Measurements from ENCODE around the gene AP4B1.
"Not testable (repeated sequence)": the region's sequence is repeated elsewhere in the genome, so short reads cannot be mapped to it uniquely, and the experiment has no call there.

The AP4B1 gene

DNA sequence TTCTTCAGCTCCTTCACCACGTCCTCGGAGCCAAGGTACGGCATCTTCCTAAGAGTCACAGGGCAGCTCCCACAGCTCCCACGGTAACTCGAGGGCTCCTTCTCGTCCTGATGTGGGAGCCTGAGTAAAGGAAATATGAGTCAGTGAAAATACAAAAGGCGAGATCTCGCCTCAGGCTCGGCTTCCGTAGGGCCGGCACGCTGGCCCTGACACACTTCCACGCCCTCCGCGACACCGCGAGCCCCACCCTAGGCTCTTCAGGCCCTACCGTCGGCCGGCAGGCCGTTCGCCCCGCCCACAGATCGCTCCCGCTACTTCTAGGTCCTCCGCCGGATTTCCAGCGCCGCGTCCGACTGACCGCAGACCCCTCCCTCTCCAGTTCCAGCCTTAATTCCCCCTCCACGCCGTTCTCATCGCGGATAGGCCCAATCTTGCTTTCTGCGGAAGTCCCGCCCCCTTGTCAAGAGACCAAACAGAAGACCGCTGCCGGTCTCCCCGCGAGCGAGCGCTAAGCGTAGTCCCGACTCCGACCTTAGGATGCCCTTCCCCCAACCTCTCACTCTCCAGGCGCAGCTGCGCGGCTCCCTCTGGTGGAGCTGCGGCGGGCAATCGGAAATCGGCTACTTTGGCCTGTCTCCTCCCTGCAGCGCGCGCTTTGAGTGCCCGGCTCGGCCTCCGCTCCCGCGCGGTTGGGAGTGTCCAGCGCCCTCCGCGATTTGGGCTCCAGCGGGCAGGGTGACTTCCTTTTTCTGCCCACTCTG is at the start of gene AP4B1, which contains the start of gene DCLRE1B:
Gene AP4B1 (minus strand): TSS at position 126 of the 761 bp plus-strand sequence. CDS start 82 bp downstream, at position 44.
Gene DCLRE1B (plus strand): TSS at position 653 of the 761 bp plus-strand sequence. CDS start 261 bp downstream, outside the sequence.
- DNase-seq (ENCODE audit: low spot score): peak; percentile 98

DNA sequence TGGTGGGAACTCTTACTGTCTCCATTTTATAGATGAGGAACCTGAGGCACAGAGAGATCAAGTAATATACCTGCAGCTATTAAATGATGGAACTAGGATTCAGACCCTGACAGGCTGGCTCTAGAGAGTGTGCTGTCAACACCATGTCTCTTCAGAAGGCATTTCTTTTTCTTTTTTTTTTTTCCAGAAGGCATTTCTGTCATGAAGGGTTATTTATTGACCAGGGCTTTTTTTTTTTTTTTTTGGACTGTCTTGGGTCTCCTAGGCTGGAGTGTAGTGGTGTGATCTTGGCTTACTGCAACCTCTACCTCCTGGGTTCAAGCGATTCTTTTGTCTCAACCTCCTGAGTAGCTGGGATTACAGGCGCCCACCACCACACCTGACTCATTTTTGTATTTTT is 47.1 kb upstream of the AP4B1 start:
- DNase-seq (ENCODE audit: low spot score): no peak

DNA sequence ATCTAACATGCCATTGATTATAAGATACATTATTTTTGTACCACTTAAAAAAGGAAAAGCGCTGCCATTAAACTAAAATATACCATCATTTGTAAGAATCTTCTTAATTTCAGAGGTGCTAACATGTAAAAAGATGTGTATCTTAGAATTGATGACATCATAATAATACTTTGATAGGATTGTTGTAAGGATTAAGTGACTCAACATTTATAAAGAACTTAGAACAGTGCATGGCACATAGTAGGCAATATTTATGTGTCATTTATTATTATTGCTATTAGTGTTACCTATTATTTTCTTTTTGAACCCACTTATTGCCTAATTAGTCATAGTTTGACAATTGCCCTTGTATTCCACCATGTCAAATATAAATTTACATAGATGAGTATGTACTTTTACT is 46.3 kb upstream of the AP4B1 start:
- no peak for DNase-seq (ENCODE audit: low spot score)

DNA sequence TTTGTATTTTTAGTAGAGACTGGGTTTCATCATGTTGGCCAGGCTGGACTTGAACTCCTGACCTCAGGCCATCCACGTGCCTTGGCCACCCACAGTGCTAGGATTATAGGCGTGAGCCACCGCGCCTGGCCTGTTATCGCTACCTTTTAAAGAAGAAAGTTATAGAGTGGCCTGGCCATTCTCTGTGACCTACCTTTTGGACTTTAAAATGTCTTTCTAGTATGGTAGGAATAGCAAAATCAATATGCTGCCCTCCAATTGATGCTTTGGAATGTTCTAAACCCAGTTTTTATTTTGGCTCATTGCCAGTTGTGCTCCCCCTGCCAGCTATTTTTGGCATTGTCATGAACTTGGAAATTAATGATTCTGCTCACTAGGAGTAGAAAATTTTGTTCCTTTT is 44.4 kb upstream of the AP4B1 start:
- peak; percentile 18 for DNase-seq (ENCODE audit: low spot score)

DNA sequence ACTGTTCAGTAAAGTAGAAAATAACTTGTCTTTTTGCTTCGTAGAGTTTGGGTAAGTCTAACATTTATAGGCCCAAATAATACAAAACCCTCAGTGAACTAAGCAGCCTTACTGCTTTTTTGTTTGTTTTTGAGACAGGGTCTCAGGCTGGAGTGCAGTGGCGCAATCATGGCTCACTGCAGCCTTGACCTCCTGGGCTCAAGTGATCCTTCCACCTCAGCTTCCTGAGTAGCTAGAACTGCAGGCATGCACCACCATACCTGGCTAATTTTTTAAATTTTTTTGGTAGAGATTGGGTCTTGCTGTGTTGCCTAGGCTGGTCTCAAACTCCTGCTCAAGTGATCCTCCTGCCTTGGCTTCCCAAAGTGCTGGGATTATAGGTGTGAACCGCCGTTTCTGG is 43.6 kb upstream of the AP4B1 start:
- DNase-seq (ENCODE audit: low spot score): not testable (repeated sequence)

DNA sequence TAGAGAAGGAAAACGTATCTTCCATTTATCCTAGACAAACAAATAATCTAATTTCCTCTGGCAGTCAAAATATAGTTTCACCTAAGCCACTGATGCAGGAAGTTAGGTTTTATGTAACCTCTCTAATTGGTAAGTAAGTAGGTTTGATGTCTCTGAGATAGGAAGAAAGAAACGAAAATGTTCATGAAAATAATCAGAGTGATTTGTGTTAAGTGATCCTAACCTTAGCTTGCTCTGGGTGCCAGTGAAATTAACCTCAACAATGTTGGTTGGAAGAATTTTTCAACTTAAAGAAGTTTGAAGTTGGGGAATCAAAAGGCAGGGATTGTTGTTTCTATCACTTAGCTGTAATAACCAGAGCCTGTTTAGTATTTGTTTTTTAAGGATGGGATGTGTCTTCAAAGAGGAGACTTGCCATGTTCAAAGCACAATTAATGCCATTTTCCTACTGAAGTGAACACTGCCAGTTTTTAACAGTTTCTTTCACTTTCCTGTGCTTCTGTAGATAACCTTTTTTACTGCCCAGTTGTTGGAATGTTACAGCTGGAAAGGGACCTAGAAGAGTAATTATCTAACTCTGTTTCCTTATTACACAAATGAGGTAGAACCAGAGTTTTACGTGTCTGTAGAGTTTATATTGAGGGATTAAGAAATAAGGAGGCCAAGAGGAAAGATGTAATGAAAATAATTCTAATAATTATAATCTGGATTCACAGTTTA is 42.9 kb upstream of the AP4B1 start:
- DNase-seq (ENCODE audit: low spot score): no peak

DNA sequence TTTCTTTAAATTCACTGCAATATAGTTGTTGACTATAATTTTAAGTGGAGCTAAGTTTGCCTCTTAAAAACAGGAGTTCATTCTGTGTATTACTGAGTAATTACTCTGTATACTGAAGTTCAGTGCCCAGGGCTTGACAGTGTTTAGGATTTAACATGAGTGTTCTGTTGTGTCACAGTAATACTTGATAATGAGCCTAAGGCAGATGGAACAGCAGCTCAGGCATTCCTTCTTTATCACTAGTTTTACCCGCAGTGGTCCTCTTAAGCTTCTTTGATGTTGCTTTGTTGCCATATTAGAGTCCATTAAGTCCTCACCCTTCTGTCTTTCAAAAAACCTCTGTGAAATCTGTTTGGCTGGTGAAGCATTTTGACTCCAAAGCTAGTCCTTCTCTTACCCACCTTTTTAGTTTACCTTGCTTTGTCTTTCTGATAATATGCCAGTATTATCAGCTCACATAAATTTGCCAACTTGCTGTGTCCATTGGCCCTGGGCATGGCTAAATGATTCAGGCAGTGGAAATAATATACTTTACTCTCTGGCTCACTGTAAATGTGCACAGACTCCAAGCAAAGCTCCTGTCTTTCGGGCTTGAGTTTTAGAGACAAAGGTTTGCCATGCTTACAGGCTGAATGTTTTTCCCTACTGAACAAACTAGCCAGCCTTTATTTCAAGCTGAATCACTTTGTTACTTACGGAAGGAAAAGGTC is 42.2 kb upstream of the AP4B1 start:
- no peak for DNase-seq (ENCODE audit: low spot score)

DNA sequence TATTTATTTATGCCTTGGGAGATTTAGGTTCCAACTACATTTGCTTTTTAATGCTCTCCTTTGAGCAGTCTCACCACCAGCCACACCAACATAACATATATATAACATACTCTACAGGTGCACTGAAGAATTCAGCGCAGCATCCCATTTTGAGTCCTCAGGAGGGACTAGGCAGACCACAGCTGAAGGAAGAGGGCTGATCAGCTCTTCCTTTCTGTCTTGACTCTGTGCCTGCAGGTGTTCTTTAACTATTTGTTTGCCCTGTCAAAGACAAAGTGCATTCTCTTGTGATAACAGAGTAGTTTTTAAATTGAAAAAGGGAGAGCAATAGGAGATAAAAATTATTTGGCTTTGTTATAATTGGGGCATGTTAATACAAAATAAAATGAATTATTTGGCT is 41.5 kb upstream of the AP4B1 start:
- no peak for DNase-seq (ENCODE audit: low spot score)

DNA sequence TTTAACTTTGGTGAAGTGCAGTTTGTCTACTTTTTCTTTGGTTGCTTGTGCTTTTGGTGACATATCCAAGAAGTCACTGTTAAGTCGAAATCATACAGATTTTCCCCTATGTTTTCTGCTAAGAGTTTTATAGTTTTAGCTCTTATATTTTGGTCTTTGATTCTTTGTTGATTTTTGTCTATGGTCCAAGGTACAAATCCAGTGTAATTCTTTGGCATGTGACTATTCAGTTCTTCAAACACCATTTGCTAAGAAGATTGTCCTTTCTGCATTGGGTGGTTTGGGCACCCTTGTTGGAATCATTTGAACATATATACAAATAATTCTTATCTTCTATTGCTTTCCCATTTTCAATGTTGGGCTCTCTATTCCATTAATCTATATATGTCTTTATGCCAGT is 40.7 kb upstream of the AP4B1 start:
- no peak for DNase-seq (ENCODE audit: low spot score)

DNA sequence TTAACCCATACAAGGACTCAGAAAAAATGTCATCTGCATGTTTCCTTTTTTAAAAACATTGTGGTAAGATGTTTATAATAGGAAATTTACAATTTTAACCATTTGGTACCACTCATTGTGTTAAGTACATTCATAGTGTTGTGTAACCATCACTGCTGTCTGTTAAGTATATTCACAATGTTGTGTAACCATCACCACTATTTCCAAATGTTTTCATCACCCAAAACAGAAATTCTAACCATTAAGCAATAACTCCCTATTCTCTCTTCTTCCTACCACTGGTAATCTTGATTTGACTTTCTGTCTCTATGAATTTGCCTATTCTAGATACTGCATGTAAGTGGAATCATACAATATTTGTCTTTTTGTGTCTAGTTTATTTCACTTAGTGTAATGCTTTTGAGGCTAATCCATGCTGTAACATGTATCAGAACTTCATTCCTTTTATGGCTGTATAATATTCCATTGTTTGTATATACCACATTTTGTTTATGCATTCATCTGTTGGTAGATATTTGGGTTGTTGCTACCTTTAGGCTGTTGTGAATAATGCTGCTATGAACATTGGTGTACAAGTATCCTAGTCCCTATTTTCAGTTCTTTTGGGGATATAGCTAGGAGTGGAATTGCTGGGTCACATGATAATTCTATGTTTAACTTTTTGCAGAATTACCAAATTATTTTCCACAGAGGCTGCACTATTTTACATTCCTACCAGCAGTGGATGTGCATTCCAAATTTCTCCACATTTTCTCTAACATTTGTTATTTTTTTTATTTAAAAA is 38.6 kb upstream of the AP4B1 start:
- no peak for DNase-seq (ENCODE audit: low spot score)

DNA sequence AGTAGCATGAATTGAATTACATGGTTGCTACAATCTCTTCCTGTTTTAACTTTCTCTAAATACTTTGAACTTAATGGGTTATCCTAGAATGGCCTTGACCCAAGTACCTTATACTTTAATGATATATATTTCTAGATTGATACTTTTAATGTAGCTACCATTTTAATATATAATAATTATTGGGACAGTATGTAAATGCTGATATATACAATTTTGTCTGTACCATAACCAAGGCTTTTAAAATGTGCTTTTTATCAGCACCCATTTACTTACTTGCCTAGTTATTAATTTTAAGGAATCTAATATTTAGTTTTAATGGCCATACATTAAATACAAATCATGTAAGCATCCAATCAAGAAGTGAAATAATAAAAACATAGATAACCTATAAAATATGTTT is 37.9 kb upstream of the AP4B1 start:
- no peak for DNase-seq (ENCODE audit: low spot score)

DNA sequence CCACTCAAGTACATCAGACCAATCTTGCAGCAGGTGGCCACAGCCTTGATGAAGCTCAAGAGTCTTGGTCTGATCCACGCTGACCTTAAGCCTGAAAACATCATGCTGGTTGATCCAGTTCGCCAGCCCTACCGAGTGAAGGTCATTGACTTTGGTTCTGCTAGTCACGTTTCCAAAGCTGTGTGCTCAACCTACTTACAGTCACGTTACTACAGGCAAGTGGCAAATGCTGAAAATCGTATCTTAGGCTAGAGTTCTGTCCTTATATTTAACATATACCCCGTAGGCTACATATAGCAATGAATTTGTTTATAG is 36.6 kb upstream of the AP4B1 start:
- no peak for DNase-seq (ENCODE audit: low spot score)

DNA sequence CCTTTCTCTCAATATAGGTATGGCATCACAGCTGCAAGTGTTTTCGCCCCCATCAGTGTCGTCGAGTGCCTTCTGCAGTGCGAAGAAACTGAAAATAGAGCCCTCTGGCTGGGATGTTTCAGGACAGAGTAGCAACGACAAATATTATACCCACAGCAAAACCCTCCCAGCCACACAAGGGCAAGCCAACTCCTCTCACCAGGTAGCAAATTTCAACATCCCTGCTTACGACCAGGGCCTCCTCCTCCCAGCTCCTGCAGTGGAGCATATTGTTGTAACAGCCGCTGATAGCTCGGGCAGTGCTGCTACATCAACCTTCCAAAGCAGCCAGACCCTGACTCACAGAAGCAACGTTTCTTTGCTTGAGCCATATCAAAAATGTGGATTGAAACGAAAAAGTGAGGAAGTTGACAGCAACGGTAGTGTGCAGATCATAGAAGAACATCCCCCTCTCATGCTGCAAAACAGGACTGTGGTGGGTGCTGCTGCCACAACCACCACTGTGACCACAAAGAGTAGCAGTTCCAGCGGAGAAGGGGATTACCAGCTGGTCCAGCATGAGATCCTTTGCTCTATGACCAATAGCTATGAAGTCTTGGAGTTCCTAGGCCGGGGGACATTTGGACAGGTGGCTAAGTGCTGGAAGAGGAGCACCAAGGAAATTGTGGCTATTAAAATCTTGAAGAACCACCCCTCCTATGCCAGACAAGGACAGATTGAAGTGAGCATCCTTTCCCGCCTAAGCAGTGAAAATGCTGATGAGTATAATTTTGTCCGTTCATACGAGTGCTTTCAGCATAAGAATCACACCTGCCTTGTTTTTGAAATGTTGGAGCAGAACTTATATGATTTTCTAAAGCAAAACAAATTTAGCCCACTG is 36.0 kb upstream of the AP4B1 start:
- no peak for DNase-seq (ENCODE audit: low spot score)

DNA sequence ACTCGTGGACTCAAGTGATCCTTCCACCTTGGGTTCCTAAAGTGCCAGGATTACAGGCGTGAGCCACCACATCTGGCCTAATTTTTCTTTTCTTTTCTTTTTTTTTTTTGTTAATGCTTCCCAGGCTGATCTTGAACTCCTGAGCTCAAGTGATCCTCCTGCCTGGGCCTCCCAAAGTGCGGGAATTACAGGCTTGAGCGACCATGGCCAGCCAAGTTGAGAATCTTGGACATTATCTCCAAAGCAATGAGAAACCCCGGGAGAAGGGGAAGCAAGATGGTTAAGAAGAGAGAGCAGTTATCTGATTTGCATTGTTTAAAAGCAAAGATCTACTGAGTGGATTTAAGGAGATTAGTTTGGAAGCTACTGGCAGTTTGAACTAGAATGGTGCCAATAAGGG is 33.6 kb upstream of the AP4B1 start:
- DNase-seq (ENCODE audit: low spot score): no peak

DNA sequence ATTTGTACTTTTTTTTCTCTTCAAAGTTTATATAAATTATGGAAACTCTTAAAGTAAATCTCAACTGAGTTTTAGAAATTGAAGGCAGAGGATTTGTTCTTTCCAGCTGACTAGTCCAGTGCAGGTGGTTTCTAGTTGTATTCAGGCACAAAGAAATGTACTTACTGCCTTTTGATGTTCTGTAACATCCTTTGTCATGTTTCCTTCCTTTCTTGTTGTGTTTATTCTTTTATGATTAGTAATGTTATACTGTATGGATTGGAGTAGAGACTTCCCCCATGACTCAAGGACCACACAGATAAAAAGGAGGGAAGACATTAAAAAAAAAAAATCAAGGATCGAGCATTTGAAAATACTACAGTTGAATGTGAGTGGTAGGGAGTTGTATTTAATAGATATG is 32.5 kb upstream of the AP4B1 start:
- DNase-seq (ENCODE audit: low spot score): no peak

DNA sequence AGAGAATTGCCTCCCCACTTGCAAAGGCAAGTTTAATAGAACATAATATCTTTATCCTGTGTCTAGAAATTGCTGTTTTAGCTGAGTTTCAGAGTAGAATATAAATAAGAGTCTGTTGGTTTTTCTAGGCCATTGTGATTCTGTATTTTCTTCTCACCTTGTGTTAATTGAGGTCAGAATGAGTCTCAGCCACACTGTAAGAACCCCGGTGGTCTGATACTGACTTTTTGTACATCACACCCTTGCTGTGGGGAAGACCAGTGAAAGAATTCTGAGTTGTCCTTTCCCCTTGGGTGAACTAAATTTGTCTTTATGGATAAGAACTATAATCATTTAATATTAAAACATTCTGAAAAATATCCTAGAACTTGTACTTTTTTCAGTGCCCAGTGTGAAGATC is 31.4 kb upstream of the AP4B1 start:
- DNase-seq (ENCODE audit: low spot score): no peak

DNA sequence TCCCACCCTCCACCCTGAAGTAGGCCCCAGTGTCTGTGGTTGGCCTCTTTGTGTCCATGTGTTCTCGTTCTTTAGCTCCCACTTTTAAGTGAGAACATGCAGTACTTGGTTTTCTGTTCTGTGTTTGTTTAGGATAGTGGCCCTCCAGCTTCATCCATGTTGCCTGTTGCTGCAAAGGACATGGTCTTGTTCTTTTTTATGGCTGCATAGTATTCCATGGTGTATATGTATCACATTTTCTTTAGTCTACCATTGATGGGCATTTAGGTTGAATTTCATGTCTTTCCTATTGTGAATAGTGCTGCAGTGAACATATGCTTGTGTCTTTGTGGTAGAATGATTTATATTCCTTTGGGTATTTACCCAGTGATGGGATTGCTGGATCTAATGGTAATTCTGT is 30.6 kb upstream of the AP4B1 start:
- DNase-seq (ENCODE audit: low spot score): no peak

DNA sequence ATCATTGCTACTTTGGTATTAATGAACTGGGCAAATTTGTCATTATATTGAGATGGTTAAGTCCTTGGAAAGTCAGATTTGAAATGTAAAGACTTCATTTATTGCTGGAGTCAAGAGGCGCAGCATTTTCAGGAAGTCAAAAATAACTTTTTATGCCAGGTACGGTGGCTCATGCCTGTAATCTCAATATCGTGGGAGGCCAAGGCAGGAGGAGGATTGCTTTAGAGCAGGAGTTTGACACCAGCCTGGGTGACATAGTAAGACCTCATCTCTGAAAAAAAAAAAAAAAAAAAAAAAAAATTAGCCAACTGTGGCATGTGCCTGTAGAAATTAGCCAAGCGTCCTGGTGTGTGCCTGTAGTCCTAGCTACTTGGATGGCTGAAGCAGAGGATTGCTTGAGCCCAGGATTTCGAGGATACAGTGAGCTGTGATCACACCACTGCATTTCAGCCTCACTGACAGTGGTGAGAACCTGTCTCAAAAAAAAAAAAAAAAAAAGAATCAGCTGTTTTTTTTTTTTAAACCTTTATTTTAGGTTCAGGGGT is 30.0 kb upstream of the AP4B1 start:
- no peak for DNase-seq (ENCODE audit: low spot score)

DNA sequence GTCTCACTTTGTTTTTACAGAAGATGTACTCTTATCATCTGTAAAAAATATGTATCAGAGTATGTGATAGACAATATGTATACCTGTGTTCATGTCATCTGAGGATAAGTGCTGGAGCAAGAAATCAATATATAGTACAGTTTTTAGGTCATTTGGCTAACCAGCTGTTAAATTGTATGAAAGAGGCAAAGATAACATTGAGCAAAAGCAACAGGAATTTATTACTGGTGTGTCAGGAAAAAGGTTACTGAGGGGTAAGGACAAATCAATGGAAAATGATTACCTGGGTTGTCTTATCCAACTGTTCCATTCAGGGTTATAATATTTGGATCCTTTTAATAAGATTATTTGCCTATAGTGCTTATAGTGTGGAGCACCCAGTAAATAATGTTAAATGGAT is 29.4 kb upstream of the AP4B1 start:
- no peak for DNase-seq (ENCODE audit: low spot score)

DNA sequence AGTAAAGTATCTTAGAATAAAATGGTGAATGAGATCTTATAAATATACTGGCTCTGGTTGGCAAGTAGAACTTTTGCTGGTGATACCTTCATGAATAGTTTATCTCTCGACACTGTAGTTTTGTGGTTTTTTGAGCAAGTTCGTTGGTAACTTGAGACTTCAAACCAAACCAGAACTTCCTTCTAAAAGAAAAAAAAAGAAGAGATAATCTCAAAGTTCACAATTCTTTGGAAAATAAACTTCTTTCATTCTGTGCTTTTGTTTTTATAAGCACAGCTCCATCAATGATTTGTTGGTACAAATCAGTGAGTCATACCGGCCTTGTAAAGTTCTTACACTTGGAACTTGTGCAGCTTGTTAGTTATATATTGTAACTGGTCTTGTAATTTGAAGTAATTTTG is 26.9 kb upstream of the AP4B1 start:
- DNase-seq (ENCODE audit: low spot score): peak; percentile 33
